ENCODE data around the gene HAO2.

DNA sequence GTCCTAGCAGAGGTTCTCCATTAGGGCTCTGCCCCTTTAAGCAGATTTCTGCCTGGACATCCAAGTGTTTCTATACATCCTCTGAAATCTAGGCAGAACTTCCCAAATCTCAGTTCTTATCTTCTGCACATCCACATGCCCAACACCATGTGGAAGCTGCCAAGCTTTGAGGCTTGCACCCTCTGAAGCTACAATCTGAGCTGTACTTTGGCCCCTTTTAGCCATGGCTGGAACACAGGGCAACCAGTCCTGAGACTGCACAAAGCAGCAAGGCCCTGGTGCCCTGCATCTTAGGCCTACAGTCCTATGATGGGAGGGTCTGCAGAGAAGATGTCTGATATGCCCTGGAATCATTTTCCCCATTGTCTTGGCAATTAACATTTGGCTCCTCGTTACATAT, 8.0 kb downstream of the HAO2 start:
- no peak for TF ChIP-seq POLR2A (IDR thresholded peaks at IDR 0.05)
- TF ChIP-seq, protein P1, sequence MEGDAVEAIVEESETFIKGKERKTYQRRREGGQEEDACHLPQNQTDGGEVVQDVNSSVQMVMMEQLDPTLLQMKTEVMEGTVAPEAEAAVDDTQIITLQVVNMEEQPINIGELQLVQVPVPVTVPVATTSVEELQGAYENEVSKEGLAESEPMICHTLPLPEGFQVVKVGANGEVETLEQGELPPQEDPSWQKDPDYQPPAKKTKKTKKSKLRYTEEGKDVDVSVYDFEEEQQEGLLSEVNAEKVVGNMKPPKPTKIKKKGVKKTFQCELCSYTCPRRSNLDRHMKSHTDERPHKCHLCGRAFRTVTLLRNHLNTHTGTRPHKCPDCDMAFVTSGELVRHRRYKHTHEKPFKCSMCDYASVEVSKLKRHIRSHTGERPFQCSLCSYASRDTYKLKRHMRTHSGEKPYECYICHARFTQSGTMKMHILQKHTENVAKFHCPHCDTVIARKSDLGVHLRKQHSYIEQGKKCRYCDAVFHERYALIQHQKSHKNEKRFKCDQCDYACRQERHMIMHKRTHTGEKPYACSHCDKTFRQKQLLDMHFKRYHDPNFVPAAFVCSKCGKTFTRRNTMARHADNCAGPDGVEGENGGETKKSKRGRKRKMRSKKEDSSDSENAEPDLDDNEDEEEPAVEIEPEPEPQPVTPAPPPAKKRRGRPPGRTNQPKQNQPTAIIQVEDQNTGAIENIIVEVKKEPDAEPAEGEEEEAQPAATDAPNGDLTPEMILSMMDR (IDR thresholded peaks at IDR 0.05) = no peak

All from lower leg skin (tissue), 3 donors.